K562 treated with DMSO at 1 percent for 12 hours (cell line): Measurements from ENCODE around the gene OMG. TPM values are rescaled to one million over a fixed set of nuclear protein-coding genes. Genes with fewer than 3 reads are reported as not detected.

Experiments used
- total RNA-seq: library from RNA; unstranded; fragments of 300-600 nt; gene quantifications from 2 replicates; pipeline ENCODE4 v1.2.3, GENCODE V29; 2022; ENCODE audit not compliant: insufficient read depth

OMG gene
- 0.20 TPM in 1 of 2 replicates, not detected in the other for total RNA-seq

GRCh38 chr17:31297090-31297489 lies at the start of gene OMG:
OMG (minus strand) TSS chr17:31297239; CDS start chr17:31296331, 908 bp downstream.

GRCh38 chr17:31321481-31321880 lies 24.4 kb upstream of the OMG start, which contains the start of gene EVI2A:
EVI2A (minus strand) TSS chr17:31321622; CDS start chr17:31319013, 2,609 bp downstream.

GRCh38 chr17:31313982-31314781 lies 17.1 kb upstream of the OMG start, which contains the start of gene EVI2B:
EVI2B (minus strand) TSS chr17:31314054; CDS start chr17:31305609, 8,445 bp downstream.

Other genes with a start within 250 kb of the OMG start
- gene NF1, start 202.3 kb downstream of the OMG start, total RNA-seq: 2.0 and 28.6 TPM in 2 replicates
- 3.8 and 12.2 TPM in 2 replicates for gene EVI2B, start 16.8 kb upstream of the OMG start, total RNA-seq
- gene EVI2A, start 24.4 kb upstream of the OMG start, total RNA-seq: not detected in 2 replicates
- gene RAB11FIP4, start 94.4 kb upstream of the OMG start, total RNA-seq: 6.4 and 18.7 TPM in 2 replicates